Stimulated activated CD4-positive, alpha-beta T cell treated with anti-CD3 and anti-CD28 coated beads, Interleukin-1b, Interleukin-23, amount 100 ng/mL, for 48 hours (primary cell): ENCODE results near the gene WNT7B.

Source experiments
- DNase-seq: peaks from one replicate; pipeline ENCODE4 v3.0.0-alpha.2; 2020

Gene WNT7B

DNA sequence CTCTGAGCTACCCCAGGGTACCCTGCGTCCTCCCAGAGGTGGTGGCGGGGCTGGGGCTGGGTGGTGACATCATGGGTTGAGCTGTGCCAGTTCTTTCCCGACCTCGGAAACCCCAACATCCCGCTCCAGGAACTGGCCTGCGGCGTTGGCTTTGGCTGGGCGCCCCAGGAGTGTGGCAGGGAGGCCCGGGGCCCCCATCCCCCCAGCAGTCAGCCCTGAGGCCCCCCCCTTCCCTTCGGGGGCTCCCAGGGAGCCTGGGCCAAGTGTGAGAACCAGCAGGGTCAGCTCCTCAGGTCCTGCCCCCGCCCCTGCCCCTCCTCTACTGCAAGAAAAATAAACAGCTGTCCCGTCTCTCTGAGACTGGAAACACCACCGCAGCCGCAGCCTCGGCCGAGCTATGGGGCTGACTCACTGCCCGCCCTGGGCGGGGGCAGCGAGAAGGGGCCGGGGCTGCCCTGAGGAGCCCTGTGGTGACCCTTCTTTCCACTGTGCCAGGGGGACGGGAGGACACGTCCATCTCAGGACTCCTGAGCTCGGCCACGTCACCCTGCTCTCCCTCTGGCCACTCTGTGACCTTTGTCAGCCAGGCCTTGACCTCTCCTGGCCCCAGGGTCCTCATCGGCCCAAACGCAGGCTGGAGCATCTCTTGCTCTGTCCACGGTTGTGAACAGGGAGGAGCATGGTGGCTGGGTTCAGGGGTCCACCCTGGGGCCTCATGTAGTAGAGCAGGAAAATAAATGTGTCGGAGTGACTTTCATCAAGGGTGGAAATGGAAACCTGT lies 73.4 kb downstream of the WNT7B start:
- no peak for DNase-seq

DNA sequence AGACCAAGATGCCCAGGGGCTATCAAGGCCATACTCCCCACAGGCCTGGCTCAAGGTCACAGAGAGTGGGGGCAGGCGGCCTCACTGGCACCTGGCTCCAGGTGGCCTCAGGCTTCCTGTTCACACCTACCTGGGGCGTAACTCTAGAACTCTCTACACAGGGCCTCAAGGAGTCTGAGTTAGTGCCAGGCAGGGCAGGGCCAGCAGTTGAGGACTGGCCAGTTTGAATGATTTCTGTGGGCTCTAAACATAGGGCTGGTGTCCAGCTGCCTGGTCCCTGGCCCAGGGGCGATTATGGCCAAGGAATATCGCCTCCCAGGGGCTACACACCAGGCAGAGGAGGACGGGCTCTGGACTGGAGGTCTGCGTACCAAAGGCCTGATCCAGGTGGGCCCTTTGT lies 79.2 kb downstream of the WNT7B start:
- DNase-seq, result no peak

DNA sequence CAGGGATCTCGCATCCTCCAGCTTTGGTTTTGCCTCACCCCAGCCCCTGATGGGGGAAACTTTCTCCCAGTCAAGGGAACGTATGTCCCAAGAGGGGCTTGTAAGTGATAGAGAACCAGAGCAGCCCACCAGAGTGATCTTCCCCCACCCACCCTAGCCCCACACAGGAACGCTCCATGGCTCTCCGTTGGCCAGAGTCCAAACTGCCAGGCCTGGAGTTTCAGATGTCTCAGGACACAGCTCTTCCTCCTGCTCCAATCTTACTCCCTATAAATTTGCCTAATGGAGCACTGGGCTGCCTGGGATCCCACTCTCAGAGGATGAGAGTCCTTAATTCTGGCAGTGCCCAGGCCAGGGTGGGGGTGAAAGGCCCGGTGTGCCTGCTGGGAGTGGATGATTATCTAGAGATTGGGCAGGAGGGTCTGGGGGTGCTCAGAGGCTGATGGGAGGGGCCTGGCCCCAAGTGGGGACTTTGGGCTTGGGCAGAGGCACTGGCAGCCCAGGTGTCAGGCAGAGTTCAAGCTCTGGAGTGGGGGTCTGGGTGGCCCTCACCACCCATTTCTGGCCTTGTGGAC lies 79.9 kb downstream of the WNT7B start:
- DNase-seq, result no peak

DNA sequence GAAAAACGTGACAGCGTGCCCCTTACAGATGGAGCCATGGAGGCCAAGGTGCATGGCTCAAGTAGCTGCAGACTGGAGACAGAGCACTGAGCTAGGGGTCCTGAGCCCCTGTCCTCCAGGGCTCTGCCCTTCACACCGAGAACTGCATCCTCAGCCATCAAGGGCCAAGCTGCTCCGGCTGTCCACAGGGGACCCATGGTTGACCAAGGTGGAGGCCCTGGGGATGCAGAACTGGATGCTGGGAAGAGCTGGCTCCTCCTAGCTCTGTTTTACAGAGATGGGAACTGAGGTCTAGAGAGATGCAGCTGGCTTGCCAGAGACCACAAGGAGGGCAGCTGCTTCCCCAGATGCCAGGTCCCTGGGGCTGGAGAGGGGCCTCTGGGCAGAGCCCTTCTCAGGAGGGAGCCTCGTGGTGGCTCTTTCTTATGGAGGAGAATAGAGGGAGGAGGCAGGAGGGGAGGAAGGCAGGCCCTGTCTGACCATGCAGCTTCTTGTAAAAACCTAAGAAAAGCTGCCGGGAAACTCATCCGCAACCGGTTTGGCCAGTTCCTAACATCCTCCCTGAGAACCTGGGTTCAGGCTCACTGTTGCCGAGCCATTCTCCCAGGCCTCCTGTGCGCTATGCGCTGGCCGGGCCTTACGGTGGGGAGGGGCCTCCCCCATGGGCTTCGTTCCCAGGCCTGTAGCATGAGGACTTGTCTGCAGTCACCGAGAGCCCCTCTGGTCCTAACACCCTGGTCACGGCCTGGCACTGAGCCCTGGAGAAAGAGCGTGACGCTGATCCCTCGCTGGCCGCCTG lies 80.6 kb downstream of the WNT7B start:
- DNase-seq, result no peak

DNA sequence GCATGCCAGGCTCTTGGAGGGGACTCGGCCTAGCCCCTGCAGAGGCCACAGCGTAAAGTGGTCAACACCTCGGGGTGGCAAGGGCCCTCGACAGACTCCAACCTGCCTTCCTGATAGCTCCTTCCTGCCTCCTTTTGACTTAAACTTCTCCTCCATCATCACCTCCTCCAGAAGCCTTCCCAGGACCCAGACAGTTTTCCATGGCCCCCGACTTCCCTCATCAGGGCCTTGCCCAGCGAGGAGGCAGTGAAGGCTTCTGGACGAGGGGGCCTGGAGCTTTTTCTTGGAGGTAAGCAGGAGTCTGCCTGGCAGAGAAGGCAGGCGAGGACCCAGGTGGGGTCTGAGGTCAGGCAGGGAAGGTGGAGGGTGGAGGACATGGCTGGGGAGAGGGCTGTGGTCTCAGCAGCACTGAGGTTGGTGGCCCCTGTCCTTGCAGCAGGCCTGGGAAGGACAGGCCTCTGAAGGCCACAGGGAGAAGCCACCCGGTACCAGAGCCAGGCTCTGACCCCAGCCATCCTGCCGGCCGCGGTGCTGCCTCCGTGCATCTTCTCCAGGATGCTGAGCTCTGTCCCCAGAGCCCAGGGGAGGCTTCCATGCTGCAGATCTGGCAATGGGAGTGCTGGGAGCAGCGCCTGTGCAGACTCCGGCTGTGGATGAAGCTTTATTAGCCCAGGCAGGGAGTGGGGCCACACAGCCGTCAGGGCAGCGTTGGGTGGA lies 81.4 kb downstream of the WNT7B start:
- no peak for DNase-seq

DNA sequence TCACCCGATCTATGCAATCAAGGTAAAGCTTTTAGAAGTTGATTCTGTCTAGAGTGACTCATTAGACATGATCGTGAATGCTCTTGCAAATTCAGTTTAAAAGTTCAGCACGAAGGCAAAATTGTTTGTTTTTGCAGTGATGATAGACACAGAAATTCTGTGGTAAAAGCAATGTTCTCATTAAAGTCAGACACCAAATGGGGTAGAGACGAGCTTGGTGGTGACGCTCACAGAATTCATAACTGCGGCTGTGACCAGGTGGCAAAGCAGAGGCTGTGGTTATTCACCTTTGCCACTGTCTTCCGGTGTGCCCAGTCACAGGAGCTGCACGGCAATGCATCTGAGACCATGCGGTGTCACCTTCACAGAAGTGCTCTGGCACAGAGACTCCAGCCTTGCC lies 83.4 kb downstream of the WNT7B start:
- no peak for DNase-seq

DNA sequence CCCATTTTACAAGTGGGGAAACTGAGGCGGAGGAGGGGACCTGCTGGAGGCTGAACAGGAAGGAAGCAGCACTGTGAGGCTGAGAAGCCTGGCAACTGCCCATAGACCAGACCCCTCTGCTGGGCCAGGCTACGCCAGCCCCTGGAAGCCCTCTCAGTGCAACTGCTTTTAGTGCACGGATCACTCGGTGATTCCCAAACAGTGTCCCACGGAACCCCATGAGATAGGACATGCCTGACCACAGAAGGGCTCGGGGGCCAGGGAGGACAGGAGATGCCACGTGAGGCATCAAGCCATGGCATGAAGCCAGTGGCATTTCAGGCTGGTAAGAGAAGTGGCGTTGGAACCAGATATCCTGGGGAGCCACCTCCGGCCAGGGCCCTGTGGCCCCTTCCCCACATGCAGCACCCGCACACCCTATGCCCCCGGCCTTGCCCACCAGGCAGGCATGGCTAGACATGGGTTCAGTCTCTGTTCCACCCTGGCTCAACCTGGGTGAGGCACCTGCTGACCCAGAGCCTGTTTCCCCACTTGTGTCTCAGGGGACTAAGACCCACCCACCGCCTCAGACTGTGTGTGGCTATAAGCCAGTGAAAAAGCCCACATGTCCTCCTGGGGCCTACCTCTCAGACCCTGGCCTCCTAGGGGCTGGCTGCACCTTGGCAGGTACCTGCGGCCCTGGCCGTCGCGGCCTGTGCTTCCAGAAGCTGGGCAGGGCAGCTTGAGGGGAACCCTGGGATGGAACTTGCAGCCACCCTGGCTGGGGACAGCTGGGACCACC lies 84.1 kb downstream of the WNT7B start:
- no peak for DNase-seq

DNA sequence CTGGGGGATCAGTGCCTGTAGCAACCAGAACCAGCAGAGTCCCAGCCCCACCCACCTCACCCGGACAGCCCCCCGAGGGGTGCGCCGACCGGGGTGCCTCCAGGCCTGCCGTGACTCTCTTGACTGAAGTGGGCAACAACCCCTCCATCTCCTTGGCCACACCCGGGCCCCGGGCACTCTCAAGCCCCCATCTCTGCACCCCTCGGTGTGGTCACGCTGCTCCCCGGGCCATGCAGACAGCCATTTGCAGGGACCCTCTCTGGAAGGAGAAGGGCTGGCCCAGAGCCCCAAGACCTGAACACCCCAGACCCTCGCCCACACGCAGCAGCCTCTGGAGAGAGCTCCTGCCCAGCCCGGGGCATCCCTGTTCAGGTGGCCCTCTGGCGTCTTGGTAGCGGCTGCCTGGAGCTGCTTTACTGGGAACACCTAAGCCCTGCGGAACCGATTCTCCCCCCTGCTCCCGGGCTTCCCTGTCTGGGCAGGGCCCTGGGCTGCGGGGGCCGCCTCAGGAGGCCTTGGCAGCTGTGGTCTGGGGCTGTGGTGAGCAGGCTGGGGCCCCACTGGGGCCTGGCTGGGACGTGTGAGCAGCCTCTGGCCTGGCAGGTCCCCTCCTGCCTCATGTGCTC lies 84.9 kb downstream of the WNT7B start:
- no peak for DNase-seq

DNA sequence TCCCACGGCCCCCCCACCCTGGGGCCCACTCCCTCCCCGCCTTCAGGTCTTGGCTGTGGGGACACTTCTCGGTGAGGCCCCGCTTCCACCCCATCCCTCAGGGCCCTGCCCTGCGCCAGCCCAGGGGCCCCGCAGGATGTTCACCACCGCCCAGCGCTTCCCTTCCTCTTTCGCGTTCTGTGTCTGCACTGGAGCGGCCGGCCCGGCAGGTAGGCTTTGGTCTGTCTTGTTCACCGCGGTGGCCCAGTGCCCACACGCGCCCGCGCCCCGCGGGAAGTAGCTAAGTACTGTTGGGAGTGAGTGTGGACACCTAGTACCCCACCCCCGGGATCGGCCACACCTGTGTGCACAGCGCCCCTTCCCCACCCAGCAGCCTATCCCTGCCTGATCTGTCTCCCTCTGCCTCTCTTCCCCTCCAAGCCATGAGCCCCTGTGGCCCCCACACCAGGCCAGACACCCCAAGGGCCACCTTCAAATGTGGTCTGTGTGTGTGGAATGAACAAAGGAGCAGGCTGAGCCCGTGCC lies 85.4 kb downstream of the WNT7B start:
- DNase-seq, result no peak

DNA sequence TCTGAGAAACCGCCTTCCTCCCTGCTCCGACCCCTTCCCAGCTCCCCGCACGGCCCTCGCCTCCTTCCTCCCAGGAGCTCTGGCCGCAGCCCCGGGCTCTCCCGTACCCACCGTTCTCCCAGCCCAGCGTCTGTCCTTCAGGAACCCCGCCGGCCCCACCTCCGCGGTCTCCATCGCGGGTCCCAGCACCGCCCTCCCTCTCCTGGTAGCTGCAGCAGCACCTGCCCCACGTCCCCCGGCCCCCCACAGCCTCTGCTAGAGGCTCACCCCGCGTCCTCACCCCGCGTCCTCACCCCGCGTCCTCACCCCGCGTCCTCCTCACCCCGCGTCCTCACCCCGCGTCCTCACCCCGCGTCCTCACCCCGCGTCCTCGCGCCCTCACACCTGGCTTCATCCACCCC lies 85.9 kb downstream of the WNT7B start:
- no peak for DNase-seq

DNA sequence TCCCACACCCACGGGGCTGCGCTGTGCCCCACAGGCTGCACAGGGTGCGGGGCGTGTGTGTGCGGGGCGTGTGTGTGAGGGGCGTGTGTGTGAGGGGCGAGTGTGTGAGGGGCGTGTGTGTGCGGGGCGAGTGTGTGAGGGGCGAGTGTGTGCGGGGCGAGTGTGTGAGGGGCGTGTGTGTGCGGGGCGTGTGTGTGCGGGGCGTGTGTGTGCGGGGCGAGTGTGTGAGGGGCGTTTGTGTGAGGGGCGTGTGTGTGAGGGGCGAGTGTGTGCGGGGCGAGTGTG lies 86.7 kb downstream of the WNT7B start:
- DNase-seq, result no peak

DNA sequence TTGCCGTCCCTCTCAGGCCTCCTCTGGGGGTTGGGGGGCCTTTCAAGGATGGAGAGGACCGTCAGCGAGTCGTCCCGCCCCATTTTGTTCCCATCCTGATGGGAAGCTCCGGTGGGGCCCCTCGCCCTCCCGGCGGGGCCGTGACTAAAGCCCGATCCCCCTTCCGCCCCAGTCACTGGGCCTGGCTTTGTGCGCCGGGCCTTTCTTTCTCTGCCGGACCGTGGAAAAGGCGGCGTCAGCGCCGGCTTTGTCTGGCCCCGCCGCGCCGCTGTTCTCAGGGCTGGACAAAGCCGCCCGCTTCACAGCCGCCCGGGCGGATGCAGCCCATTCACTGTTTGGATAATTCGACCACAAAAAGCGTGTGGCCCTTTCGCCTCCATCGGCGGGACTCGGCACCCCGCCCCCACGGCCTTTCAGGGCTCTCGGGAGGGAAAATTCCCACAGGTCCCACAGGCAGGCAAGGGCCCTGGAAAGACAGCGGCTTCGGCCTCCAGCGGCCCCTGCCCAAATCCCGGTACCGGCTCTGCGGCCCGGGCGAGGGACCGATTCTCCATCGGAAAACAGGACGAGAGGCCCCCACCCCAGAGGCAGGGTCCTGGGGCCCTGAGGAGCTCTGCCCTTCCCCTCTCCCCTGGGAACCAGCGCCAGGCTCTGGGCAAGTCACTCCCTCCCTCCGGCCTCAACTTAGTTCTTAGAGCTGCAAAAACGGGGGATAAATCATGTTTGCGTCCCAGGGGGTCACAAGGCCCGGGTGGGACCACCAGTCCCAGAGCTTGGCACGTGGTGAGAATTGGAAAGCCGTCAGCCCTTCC lies 87.2 kb downstream of the WNT7B start:
- no peak for DNase-seq

DNA sequence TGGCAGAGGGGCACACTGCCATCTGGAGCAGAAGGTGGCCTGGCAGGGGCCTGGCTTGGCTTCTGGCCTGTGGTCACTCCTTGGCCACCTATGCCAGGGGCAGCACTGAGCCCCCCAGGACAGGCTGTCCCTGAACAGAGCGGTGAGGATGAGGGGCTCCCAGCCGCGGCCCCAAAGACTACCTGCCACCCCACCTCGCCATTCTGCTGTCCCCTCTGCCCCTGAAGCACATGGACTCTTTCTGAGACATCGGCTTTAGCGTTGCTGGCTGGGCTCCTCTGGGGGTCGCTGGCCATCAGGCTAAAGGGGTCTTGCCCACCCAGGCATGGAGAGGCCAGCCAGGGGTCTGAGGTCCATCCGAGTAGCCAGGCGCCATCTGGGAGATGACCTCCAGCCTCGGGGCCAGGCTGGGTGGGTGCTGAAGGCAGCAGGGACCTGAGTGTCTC lies 87.8 kb downstream of the WNT7B start:
- DNase-seq, result no peak

DNA sequence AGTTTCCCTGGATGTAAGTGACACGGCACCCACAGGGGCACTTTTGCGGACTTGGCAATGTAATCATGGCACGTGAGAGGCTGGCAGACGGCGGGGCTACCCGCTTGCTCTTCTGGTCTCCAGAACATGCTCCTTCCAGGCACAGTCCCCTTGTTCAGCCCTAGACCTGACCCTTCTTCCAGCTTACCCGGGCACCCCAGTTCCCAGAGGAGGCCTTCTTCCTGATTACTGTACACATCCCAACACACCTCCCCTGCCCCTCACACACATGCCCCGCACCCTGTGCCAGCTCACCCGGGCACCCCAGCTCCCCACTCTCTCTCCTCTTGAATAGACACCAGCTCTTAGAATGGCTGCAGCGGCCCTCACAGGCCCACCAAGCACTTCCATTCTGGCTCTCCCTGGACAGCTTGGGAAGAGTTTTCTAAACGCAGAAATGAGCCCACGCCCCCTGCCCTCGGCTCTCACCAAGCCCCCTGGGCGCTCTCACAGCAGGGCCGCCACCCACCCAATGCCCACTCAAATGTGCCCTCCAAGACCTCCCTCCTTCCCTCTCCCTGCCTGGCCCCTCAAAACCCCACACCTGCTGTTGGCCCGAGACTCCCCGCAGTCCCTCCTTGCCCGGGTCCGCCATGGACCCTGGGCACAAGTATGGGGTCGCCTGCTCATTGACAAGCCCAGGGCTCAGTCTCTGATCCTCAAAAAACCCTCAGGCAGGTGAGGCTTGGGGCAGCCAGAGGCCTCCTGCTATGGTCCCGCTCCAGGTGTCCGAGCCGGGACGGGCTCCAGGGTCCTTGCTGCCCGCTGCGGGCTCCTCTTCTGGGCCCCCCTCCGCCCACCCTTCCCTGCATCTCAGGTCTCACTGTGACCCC lies 88.5 kb downstream of the WNT7B start:
- no peak for DNase-seq

DNA sequence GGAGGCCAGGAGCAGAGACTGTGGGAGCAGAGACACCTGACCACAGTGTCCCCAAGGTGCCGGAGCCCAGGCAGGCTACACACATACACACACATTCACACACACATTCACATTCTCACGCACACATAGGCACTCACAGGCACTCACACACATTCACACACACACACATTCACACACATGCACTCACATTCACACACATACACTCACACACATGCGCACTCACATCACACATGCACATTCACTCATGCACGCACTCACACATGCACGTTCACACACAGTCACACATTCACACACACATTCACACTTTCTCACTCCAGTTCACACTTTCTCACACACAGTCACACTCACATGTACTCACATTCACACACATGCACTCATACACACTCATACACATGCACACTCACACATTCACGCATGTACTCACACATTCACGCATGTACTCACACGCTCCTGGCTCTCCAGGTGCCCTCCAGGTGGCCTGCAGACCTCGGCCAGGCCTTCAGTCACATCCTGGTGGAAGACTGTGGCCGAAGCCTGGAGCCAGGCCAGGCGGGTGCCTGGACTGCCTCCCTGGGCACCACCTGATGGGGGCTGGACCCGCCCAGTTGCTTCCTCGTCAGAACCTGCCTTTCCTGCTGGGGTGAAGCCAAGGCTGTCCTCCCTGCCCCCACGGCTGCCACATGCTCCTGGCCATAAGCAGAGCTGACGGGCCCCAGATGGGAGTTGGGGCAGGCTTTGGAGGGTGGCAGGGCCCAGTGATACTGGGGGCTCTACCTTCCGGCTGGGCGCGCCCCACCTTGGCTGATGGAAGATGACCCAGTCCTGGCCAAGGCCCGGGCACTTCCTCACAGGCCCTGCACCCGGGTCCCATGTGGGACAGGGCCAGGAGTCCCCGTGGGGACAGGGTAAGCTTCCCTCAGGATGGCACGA lies 89.5 kb downstream of the WNT7B start:
- DNase-seq, result no peak

DNA sequence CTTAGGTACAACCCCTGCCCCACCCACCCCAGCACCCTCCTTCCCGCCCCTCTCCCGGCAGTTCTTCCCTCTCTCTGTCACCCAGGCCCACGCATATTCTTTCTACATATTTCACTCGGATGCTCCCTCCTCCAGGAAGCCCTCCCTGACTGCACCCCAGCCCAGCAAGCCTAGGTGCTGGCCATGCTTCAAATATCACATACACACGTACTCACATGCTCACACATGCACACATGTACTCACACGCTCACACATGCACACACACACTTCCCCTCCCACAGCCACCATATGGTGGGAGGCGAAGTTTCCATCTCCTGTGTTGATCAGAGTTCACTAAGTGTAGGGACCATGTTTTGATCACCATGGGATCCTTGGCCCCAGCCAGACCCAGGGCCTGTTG lies 90.4 kb downstream of the WNT7B start:
- no peak for DNase-seq

DNA sequence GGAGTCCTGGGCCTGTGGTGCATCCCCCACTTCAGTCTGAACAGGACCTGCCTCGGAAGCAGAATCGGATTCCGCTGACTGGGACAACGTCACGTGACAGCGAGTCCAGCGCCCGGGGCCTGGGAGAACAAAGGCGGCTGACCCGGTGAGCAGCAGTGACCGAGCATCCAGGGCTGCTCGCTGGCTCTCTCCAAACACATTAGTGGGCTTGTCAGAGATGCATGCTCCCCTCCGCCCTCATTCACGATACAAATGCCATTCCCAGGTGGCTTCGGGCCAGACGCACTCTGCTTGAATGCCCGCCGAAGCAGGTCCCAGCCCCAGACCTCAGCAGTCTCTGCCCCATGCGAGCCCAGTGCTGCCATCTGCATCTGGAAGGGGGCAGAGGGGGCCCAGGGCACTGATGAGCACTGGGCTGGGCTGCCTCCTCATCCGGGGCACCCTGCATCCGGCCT lies 91.0 kb downstream of the WNT7B start:
- DNase-seq, result no peak

DNA sequence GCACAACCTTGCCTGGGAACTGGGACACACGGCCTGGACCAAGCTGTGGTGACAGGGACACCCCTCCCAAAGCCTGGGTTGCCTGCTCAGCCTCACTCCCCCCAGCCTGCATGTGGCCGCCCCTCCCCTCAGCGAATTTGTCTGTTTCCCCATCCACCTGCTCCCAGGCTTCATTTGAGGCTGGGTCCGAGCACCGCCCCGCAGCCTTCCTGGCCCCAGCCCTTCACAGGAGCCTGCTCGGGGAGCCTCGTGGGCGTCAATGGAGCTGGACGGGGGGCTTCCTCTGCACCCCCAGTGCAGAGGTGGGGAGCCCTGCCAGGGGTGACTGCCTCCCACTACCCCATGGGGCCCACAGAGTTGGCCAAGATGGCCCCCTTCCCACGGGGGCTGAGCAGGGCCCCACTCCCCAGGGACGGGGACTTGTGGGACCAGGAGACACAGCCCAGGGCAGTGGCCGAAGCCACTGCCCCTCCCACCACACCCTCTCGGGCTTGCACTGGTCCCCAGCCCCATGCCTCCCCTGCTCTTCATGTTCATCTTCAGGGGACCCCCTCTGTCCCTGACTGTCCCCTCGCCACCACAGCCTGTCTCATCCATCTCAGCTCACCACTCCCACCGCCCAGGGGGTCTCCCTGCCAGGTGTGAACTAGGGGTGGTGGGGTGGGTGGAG lies 91.7 kb downstream of the WNT7B start:
- DNase-seq, result no peak
